IPS-NIHi7 (cell line): ENCODE data around the gene SMIM32.
A peak's percentile ranks its signal among the peaks of the same experiment; 100 is the strongest.

Source experiments
- DNase-seq: peaks from one replicate; pipeline ENCODE4 v3.0.0; 2012; ENCODE audit warnings: mixed read lengths; ENCODE audit errors: extremely low spot score

SMIM32 gene

DNA sequence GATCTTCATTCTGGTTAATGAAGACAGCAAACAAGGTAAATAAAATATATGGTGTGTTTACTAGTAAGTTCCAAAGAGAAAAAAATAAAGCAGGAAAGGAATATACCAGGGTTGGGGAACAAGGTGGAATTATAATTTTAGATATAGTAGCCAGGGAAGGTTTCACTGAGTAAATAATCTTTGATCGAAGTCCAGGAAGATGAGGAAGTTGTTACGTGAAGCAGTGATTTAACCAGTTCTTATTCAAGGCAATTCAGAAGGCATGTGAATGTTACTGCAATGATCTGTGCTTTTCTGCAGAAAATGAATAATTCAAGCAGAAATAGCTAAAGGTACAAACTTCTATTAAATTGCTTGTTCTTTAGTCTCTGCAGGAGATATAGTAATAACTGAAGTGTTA is 6.2 kb downstream of the SMIM32 start:
- no peak for DNase-seq

GRCh38 chr5:136185974-136186665 is 6.8 kb downstream of the SMIM32 start:
- DNase-seq, result no peak

DNA sequence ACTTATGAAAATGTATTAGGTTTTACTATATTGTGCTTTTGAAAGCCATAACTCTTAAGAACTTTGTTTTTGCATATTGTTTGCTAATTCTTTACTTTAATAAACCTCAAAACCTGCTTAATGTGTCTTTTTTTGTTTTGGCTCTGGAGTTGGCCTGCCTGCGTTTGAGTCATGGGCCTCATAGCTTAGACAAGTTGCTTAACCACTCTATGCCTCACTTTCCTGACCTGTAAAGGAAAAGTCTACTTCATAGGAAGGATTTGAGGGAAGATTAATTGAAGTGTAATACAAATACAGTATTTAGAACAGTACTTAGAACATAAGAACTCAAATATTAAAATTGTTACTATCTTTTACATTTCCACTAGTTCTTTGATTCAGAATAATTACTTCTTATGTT is 10.3 kb downstream of the SMIM32 start:
- no peak for DNase-seq

GRCh38 chr5:136174021-136174659 is 18.8 kb downstream of the SMIM32 start:
- peak; percentile 63 for DNase-seq

GRCh38 chr5:136169218-136169617 is 23.7 kb downstream of the SMIM32 start:
- DNase-seq, result no peak

- DNase-seq, result no peak
Observed at GRCh38 chr5:136166909-136167308, 26.1 kb downstream of the SMIM32 start.

DNA sequence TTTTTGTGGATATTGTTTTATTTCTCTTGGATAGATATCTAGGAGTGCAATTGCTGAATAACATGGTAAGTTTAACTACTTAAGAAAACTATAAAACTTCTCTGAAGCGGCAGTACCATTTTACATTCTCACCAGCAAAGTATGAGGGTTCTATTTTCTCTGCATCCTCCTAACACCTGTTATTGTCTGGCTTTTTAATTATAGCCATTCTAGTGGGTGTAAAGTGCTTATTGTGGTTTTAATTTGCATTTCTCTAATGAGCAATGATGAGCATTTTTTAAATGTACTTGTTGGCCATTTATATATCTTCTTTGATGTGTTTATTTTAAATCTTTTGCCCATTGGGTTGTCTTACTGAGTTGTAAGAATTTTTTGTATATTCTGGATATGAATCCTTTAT is 28.7 kb downstream of the SMIM32 start:
- DNase-seq, result no peak

DNA sequence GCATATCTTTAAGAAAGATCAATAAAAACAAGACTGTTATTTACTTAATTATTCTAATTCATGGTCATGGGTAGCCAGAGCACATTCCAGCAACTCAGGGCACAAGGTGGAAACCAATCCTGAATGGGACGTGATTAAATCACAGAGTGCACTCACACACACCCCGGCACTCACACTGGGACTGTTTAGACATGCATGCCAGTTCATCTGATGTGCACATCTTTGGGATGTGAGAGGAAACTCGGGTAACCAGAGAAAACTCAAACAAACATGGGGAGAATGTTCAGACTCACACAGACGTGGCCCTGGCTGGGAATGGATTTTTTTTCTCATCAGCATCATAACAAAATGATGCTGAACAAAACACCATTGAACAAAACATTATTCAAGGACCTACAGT is 31.0 kb downstream of the SMIM32 start:
- no peak for DNase-seq

- DNase-seq, result no peak
Observed at GRCh38 chr5:136159457-136159856, 33.5 kb downstream of the SMIM32 start.

DNA sequence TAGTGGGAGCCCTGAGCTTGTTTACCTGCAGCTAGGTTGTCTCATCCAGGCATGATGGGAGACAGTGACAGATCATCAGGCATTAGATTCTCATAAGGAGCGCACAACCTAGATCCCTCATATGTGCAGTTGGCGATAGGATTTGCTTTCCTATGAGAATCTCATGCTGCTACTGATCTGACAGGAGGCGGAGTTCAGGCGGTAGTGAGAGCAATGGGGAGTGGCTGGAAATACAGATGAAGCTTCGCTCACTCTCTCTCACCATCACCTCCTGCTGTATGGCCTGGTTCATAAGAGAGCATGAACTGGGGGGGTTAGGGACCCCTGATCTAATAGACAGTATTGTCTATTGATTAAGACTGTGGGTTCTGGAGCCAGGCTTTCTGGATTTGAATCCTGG is 35.4 kb downstream of the SMIM32 start:
- no peak for DNase-seq

DNA sequence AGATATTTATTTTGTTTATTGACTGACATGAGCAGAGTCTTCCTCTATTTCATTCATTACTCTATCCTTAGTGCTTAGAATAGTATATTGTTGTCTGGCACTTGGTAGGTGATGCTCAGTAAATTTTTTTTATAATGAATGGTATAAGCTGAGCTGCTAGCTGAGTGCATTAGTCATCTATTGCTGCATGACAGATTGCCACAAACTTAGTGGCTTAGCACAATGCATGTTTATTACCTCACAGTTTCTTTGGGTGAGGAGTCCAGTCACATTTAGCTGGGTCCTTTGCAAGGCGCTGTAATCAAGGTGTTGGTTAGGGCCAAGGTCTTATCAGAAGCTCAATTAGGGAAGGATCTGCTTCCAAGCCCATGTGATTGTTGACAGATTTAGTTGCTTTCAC is 37.2 kb downstream of the SMIM32 start:
- no peak for DNase-seq

DNA sequence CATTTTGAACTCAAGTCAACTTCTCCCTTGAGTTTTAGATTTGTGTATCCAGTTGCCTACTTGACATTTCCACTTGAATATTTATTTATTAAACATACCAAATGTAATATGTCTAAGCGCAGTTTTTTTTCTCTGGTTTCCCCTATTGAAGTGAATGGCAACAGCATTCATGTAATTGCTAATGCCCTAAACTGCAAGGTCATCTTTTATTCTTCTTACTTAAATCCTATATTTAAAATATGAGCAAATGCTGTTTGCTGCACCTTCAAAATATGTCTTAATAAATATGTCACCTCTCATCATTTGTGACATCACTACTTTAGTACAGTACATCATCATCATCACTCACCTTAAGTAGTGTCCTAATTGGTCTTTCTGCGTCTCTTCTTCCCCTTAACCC is 37.9 kb downstream of the SMIM32 start:
- DNase-seq, result no peak

- no peak for DNase-seq
Observed at GRCh38 chr5:136153581-136154236, 39.3 kb downstream of the SMIM32 start.

DNA sequence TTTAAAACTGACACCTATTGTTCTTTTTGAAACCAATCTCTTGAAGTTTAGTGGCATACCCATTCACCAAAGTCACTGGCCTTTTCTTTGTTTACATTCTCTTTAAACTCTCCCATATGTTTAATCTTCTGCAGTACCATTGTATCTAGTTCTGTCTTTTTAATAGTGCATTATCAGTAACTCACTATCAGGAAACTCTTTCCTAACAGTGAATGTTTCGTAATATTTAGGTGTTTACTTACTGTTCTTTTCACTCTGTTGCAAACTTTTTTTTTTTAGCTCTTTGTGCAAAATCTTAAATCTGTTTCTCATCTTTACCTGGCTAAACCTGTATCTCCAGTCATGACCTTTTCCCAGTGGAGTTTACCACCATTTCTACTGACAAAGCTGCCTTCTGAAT is 43.1 kb downstream of the SMIM32 start:
- no peak for DNase-seq

DNA sequence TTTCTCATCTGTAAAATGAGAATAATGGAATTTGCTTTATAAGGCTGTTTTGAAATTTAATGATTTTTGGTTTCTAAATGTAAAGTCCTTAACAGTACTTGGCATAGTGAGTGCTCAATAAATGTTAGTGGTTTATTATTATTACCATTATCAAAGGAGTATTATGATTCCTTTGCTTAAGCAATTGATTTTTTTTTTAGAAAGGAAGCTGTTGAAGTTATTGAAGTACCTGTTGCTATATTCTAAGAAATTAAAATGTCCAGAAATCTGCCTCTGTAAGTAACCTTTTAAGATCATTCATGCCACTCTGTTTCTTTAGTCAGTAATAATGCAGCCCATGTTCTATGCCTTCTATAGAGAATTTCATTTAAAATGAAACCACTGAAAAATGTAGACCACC is 45.3 kb downstream of the SMIM32 start:
- DNase-seq, result no peak

DNA sequence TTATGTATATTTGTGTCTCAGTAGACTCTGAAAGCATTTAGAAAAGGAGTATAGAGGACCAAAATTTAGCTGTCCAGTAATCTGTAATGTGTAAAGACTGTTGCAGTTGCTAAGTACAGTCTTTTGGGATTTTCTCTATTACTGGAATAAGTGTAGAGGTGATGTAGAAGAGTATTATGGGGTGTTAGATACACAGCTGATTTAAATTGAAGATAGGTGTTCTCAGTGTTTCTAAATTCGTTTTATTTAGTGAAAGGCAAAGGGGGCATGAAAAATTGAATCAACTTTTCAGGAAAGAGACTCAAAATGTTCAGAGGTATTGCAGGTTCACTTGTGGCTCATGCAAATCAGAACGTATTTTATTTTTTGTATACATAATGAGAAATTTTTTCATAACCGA is 46.8 kb downstream of the SMIM32 start:
- no peak for DNase-seq

GRCh38 chr5:136145030-136145429 is 47.9 kb downstream of the SMIM32 start:
- DNase-seq, result no peak

- no peak for DNase-seq
Observed at GRCh38 chr5:136143763-136144162, 49.2 kb downstream of the SMIM32 start.

DNA sequence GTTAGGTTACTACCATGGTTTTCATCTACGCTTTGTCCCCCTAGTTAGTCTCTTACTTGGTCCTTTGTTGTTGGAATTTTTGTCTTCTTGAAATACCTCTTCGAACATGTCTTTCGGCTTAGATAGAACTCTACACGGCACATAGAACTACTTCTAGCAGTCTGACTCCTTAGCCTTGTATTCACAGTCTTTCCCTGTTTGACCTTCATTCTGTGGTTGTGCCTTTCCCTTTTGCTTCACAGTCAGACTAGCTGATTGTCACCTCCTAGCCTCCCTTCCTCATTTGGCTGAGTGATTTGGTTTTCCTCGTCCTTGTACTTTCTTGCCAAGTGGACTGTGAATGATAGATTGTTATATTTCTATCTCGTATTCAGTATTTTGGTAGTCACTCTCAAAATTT is 49.6 kb downstream of the SMIM32 start:
- DNase-seq, result no peak

- DNase-seq, result no peak
Observed at GRCh38 chr5:136141561-136141960, 51.4 kb downstream of the SMIM32 start.
